Left hindlimb (tissue), 1 donor: Measurements from ENCODE around the gene NPIPB13.
"Not testable (repeated sequence)": the region's sequence is repeated elsewhere in the genome, so short reads cannot be mapped to it uniquely, and the experiment has no call there.

Source experiments
- DNase-seq: peaks from one replicate; pipeline ENCODE4 v3.0.0-alpha.2; 2018

Gene NPIPB13

GRCh38 chr16:30248379-30248778 is at the start of gene NPIPB13:
TSS of gene NPIPB13 (minus strand) at chr16:30248479. CDS start at chr16:30245573, 2,906 bp downstream.
- not testable (repeated sequence) for DNase-seq

- DNase-seq = not testable (repeated sequence)
Measured at GRCh38 chr16:30282357-30282756, 34.1 kb upstream of the NPIPB13 start.

GRCh38 chr16:30278523-30278922 is 30.2 kb upstream of the NPIPB13 start:
- DNase-seq = not testable (repeated sequence)

- not testable (repeated sequence) for DNase-seq
Measured at GRCh38 chr16:30217082-30217481, 31.2 kb downstream of the NPIPB13 start.

- DNase-seq = not testable (repeated sequence)
Measured at GRCh38 chr16:30211414-30211813, 36.9 kb downstream of the NPIPB13 start.

- DNase-seq = not testable (repeated sequence)
Measured at GRCh38 chr16:30209032-30209431, 39.2 kb downstream of the NPIPB13 start.

GRCh38 chr16:30207063-30207704 is 41.1 kb downstream of the NPIPB13 start:
- DNase-seq = not testable (repeated sequence)

GRCh38 chr16:30206252-30206651 is 42.0 kb downstream of the NPIPB13 start:
- not testable (repeated sequence) for DNase-seq

GRCh38 chr16:30205541-30206236 is 42.6 kb downstream of the NPIPB13 start:
- DNase-seq = not testable (repeated sequence)

GRCh38 chr16:30199608-30200343 is 48.5 kb downstream of the NPIPB13 start:
- not testable (repeated sequence) for DNase-seq

GRCh38 chr16:30199049-30199448 is 49.2 kb downstream of the NPIPB13 start, which contains the start of gene SULT1A3:
TSS of gene SULT1A3 (plus strand) at chr16:30199255. CDS start at chr16:30200729, 1,474 bp downstream.
- DNase-seq = not testable (repeated sequence)
